ENCODE data around the gene ADGRV1. TPM values are rescaled to one million over a fixed set of nuclear protein-coding genes. Genes with fewer than 3 reads are reported as not detected.
A peak's percentile ranks its signal among the peaks of the same experiment; 100 is the strongest.

ADGRV1 gene
- polyA plus RNA-seq, 4 donors, result 2.6 to 2.9 (median 2.7) TPM; not detected in 1

DNA sequence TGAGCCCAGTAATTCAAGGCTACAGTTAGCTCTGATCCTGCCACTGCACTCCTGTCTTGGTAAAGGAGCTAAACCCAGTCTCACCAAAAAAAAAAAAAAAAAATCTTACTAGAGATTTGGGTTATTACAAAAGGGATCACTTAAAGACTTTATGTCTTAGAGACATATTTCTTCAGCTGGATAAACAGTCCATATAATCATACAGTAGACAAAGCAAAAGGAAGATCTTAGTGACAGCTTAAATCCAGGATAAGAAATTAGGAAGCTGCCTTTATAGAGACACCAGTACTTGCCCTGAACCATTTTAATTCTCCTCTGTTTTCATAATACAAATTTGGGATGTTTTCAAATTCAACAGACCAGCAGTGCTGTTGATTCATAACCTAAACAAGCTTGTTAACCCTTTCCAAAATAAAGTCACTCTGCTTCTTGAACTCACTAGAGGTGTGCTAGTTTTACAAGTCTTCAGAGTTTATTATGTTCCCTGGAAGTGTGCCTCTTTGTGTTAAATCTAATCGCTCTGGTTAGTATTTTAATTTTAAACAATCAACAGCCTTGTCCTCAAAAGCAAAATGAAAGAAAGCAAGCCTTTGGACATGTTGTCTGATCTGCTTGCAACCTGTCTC is 569.0 kb downstream of the ADGRV1 start:
- no peaks in the 10 kb centered on the region for H3K27me3 ChIP-seq (ENCODE audit: control insufficient read depth in 3 of 3, insufficient read depth in 3 of 3, low read length in 3 of 3)
- peak overlapping the region in 1 of 3 donors; percentile 77 for H3K27ac ChIP-seq (ENCODE audit: low read depth in 1 of 3, low read length in 2 of 3)
- H3K9me3 ChIP-seq (ENCODE audit: control insufficient read depth in 2 of 2, insufficient read depth in 1 of 2, low read depth in 1 of 2, low read length in 1 of 2), result peaks cover 0 to 3% of the 10 kb centered on the region in 2 donors
- no peak overlapping the region for H3K4me3 ChIP-seq (ENCODE audit: low read depth in 1 of 3, low read length in 3 of 3)
- H3K36me3 ChIP-seq (ENCODE audit: control insufficient read depth in 3 of 3, insufficient read depth in 2 of 3, low read depth in 1 of 3, low read length in 3 of 3), result no peaks in the 10 kb centered on the region
- H3K4me1 ChIP-seq (ENCODE audit: control insufficient read depth in 3 of 3, insufficient read depth in 2 of 3, low read depth in 1 of 3, low read length in 2 of 3), result peaks cover 0 to 8% (median 2%) of the 10 kb centered on the region in 3 donors
- FAIRE-seq, result no peak
- no peak for DNase-seq
- 30 to 58% (median 47%) methylated on average over 1 of the region's 1 CpG for WGBS, 3 donors

DNA sequence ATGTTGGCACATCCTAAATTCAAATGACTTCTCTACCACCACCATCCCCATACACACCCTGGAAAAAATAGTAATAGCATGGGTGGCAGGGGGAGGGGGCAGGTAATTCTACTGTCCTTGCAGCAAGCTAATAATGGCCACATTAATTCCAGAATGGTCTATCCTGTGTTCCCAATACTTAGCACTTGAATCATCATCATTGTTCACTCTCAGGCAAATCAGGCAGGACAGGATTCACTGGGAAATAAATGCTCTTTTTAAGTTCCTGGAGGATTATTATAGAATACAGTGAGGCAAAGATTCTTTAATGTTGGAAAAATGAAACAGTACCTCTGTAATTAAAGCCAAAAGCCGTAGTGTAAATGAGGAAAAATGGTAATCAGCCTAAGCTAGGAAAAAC is 570.0 kb downstream of the ADGRV1 start:
- Histone ChIP-seq H3K27ac (ENCODE audit: low read depth in 1 of 3, low read length in 2 of 3) (no peak overlapping the region), H3K4me3 (ENCODE audit: low read depth in 1 of 3, low read length in 3 of 3) (no peak overlapping the region), H3K36me3 (ENCODE audit: control insufficient read depth in 3 of 3, insufficient read depth in 2 of 3, low read depth in 1 of 3, low read length in 3 of 3) (no peaks in the 10 kb centered on the region), H3K4me1 (ENCODE audit: control insufficient read depth in 3 of 3, insufficient read depth in 2 of 3, low read depth in 1 of 3, low read length in 2 of 3) (peaks cover 0 to 8% (median 2%) of the 10 kb centered on the region in 3 donors), H3K27me3 (ENCODE audit: control insufficient read depth in 3 of 3, insufficient read depth in 3 of 3, low read length in 3 of 3) (no peaks in the 10 kb centered on the region), H3K9me3 (ENCODE audit: control insufficient read depth in 2 of 2, insufficient read depth in 1 of 2, low read depth in 1 of 2, low read length in 1 of 2) (peaks cover 0 to 3% of the 10 kb centered on the region in 2 donors)
- 79 to 88% (median 83%) methylated on average over 1 of the region's 1 CpG for WGBS, 3 donors
- FAIRE-seq (no peak), DNase-seq (no peak)

DNA sequence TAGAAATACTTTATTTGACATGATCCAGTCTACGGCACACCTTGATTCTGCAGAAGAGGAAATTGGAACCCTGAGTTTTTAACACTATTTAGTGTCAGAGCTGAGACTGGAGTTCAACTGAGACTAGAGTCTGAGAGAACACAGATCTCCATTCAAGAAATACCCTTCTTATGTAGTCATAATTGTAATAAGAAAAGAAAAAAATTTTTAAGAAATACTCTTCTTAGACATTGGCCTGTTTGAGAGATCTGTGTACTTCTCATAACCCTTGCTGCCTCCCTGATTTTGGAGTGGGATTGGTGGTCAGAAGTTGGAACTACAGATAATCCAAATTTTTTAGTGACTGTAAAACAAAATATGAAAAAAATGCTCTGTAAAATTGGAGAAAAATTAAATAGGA is 571.2 kb downstream of the ADGRV1 start:
- H3K27ac ChIP-seq (ENCODE audit: low read depth in 1 of 3, low read length in 2 of 3), result no peak overlapping the region
- DNase-seq, result no peak

DNA sequence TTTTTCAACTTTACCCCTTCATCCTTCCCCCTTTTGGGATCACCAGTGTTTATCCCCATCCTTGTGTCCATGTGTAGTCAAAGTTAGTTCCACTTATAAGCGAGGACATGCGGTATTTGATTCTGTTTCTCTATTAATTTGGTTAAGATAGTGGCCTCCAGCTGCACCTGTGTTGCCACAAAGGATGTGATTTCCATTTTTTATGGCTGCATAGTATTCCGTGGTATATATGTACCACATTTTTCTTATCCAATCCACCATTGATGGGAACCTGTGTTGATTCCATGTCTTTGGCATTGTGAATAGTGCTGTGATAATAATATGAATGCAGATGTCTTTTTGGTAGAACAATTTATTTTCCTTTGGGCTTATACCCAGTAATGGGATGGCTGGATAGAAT is 572.2 kb downstream of the ADGRV1 start:
- no peak for DNase-seq
- Histone ChIP-seq H3K9me3 (ENCODE audit: control insufficient read depth in 2 of 2, insufficient read depth in 1 of 2, low read depth in 1 of 2, low read length in 1 of 2) (peaks cover 0 to 3% of the 10 kb centered on the region in 2 donors), H3K36me3 (ENCODE audit: control insufficient read depth in 3 of 3, insufficient read depth in 2 of 3, low read depth in 1 of 3, low read length in 3 of 3) (no peaks in the 10 kb centered on the region), H3K27ac (ENCODE audit: low read depth in 1 of 3, low read length in 2 of 3) (no peak overlapping the region), H3K27me3 (ENCODE audit: control insufficient read depth in 3 of 3, insufficient read depth in 3 of 3, low read length in 3 of 3) (no peaks in the 10 kb centered on the region), H3K4me1 (ENCODE audit: control insufficient read depth in 3 of 3, insufficient read depth in 2 of 3, low read depth in 1 of 3, low read length in 2 of 3) (peaks cover 0 to 8% (median 2%) of the 10 kb centered on the region in 3 donors), H3K4me3 (ENCODE audit: low read depth in 1 of 3, low read length in 3 of 3) (no peak overlapping the region)
- FAIRE-seq, result no peak
- 94 to 95% (median 94%) methylated on average over 3 of the region's 3 CpGs for WGBS, 3 donors

More for the DNA sequence above, 571.2 kb downstream of the ADGRV1 start:
- no peaks in the 10 kb centered on the region for H3K36me3 ChIP-seq (ENCODE audit: control insufficient read depth in 3 of 3, insufficient read depth in 2 of 3, low read depth in 1 of 3, low read length in 3 of 3)
- H3K4me3 ChIP-seq (ENCODE audit: low read depth in 1 of 3, low read length in 3 of 3), result no peak overlapping the region
- peaks cover 0 to 8% (median 2%) of the 10 kb centered on the region in 3 donors for H3K4me1 ChIP-seq (ENCODE audit: control insufficient read depth in 3 of 3, insufficient read depth in 2 of 3, low read depth in 1 of 3, low read length in 2 of 3)
- WGBS, 3 donors, result 93 to 94% (median 94%) methylated on average over 1 of the region's 1 CpG
- no peaks in the 10 kb centered on the region for H3K27me3 ChIP-seq (ENCODE audit: control insufficient read depth in 3 of 3, insufficient read depth in 3 of 3, low read length in 3 of 3)
- FAIRE-seq, result no peak
- peaks cover 0 to 3% of the 10 kb centered on the region in 2 donors for H3K9me3 ChIP-seq (ENCODE audit: control insufficient read depth in 2 of 2, insufficient read depth in 1 of 2, low read depth in 1 of 2, low read length in 1 of 2)

DNA sequence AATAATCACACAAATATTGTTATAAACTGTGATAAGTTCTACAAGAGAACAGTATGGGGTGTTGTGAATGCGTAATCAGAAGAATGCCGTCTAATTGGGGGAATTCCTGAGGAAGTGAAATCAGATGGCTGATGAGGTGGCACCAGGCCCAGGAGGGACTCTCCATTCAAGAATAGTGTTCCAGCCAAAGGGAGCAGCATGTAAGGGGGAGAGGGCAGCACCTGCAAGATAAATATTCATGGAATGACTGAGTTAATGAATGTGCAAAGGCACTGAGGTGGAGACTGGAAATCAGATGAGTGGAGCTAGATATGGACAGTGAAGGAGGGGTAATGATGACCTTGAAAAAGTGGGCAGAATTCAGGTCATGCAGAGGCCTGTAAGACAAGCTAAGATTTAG is 574.0 kb downstream of the ADGRV1 start:
- peaks cover 0 to 3% of the 10 kb centered on the region in 2 donors for H3K9me3 ChIP-seq (ENCODE audit: control insufficient read depth in 2 of 2, insufficient read depth in 1 of 2, low read depth in 1 of 2, low read length in 1 of 2)
- FAIRE-seq, result no peak
- H3K4me3 ChIP-seq (ENCODE audit: low read depth in 1 of 3, low read length in 3 of 3), result no peak overlapping the region
- no peak overlapping the region for H3K27ac ChIP-seq (ENCODE audit: low read depth in 1 of 3, low read length in 2 of 3)
- DNase-seq, result no peak
- WGBS, 3 donors, result 68 to 82% (median 69%) methylated on average over 2 of the region's 2 CpGs
- H3K27me3 ChIP-seq (ENCODE audit: control insufficient read depth in 3 of 3, insufficient read depth in 3 of 3, low read length in 3 of 3), result no peaks in the 10 kb centered on the region
- no peaks in the 10 kb centered on the region for H3K36me3 ChIP-seq (ENCODE audit: control insufficient read depth in 3 of 3, insufficient read depth in 2 of 3, low read depth in 1 of 3, low read length in 3 of 3)
- H3K4me1 ChIP-seq (ENCODE audit: control insufficient read depth in 3 of 3, insufficient read depth in 2 of 3, low read depth in 1 of 3, low read length in 2 of 3), result peaks cover 0 to 3% (median 0%) of the 10 kb centered on the region in 3 donors

DNA sequence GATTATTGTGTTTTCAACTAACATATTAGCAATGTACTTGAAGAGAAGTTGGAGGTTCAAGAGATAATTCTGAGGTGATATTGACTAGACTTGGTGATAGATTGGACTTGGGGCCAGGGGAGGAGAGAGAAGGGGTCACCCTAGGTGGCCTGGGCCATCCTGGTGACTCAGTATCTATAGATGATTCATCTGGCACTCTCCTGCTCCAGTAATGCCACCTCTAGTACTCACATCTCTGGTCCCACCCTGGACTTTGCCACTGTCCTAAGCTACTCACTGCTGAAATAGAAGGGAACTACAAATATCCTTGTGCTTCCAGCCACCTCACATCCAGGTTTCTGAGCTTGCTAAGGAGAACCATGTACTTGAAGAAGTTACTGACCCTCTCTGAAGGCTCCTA is 574.6 kb downstream of the ADGRV1 start:
- no peaks in the 10 kb centered on the region for H3K27me3 ChIP-seq (ENCODE audit: control insufficient read depth in 3 of 3, insufficient read depth in 3 of 3, low read length in 3 of 3)
- H3K9me3 ChIP-seq (ENCODE audit: control insufficient read depth in 2 of 2, insufficient read depth in 1 of 2, low read depth in 1 of 2, low read length in 1 of 2), result peaks cover 0 to 3% of the 10 kb centered on the region in 2 donors
- H3K4me3 ChIP-seq (ENCODE audit: low read depth in 1 of 3, low read length in 3 of 3), result no peak overlapping the region
- no peaks in the 10 kb centered on the region for H3K36me3 ChIP-seq (ENCODE audit: control insufficient read depth in 3 of 3, insufficient read depth in 2 of 3, low read depth in 1 of 3, low read length in 3 of 3)
- DNase-seq, result peak in 1 of 2 donors; percentile 44
- no peaks in the 10 kb centered on the region for H3K4me1 ChIP-seq (ENCODE audit: control insufficient read depth in 3 of 3, insufficient read depth in 2 of 3, low read depth in 1 of 3, low read length in 2 of 3)
- FAIRE-seq, result no peak
- no peak overlapping the region for H3K27ac ChIP-seq (ENCODE audit: low read depth in 1 of 3, low read length in 2 of 3)

DNA sequence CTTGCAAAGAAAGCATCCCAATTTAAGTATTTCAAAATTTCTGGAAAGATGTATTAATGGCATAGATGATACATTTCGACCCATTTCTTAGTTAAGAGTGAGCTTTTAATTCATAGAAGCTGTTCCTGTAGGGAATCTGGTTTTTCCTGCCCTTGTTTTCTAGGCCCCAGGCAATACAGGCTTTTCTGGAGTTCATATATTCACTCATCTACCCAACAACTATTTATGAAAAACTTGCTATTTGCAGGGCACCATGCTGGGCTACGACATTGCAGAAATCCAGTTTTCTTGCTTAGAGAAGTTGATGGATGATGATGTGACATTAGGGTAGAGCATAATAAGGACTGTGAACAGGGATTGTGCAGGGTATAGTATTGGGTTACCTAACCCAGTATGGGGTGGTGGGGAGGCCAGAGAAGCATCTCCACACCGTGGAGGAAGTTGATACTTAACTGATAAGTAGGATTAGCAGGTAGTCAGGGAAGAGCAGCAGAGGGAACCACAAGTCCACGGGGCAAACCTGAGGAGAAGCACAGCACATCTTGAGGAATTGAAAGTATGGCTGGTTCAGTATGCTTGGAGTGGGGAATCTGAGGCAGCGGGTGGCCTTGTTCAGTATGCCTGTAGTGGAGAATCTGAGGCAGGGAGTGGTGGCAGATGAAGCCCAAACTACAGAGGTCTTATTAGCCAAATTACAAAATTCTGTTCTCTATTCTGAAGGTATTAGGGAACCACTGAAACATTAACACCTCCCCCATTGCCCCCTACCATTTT is 577.1 kb downstream of the ADGRV1 start:
- WGBS, 3 donors, result 79 to 81% (median 80%) methylated on average over 5 of the region's 5 CpGs
- Histone ChIP-seq H3K27me3 (ENCODE audit: control insufficient read depth in 3 of 3, insufficient read depth in 3 of 3, low read length in 3 of 3) (no peaks in the 10 kb centered on the region), H3K9me3 (ENCODE audit: control insufficient read depth in 2 of 2, insufficient read depth in 1 of 2, low read depth in 1 of 2, low read length in 1 of 2) (peaks cover 0 to 2% of the 10 kb centered on the region in 2 donors), H3K36me3 (ENCODE audit: control insufficient read depth in 3 of 3, insufficient read depth in 2 of 3, low read depth in 1 of 3, low read length in 3 of 3) (no peaks in the 10 kb centered on the region), H3K4me1 (ENCODE audit: control insufficient read depth in 3 of 3, insufficient read depth in 2 of 3, low read depth in 1 of 3, low read length in 2 of 3) (no peaks in the 10 kb centered on the region), H3K4me3 (ENCODE audit: low read depth in 1 of 3, low read length in 3 of 3) (no peak overlapping the region), H3K27ac (ENCODE audit: low read depth in 1 of 3, low read length in 2 of 3) (no peak overlapping the region)
- FAIRE-seq (no peak), DNase-seq (no peak)

DNA sequence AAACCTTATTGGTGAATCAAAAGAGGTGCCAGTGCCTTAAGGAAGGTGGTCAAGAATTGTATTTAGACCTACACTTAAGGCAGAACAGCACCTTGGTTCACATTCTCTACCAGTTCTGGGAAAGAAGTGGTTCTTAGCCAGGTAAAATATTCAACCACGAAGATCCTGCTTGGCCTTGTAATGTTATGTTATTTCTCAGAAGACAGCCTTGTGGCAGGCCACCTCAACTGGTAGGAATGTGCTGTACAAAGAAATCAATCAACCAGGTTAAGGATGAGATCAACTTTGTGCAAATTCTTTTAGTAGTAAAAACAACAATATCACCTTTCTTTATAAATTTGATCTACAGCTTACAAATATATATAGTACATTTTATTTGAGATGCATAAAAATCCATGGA is 577.7 kb downstream of the ADGRV1 start:
- no peaks in the 10 kb centered on the region for H3K9me3 ChIP-seq (ENCODE audit: control insufficient read depth in 2 of 2, insufficient read depth in 1 of 2, low read depth in 1 of 2, low read length in 1 of 2)
- DNase-seq, result no peak
- no peaks in the 10 kb centered on the region for H3K4me1 ChIP-seq (ENCODE audit: control insufficient read depth in 3 of 3, insufficient read depth in 2 of 3, low read depth in 1 of 3, low read length in 2 of 3)
- no peaks in the 10 kb centered on the region for H3K27me3 ChIP-seq (ENCODE audit: control insufficient read depth in 3 of 3, insufficient read depth in 3 of 3, low read length in 3 of 3)
- WGBS, 3 donors, result 58 to 73% (median 68%) methylated on average over 1 of the region's 1 CpG
- H3K4me3 ChIP-seq (ENCODE audit: low read depth in 1 of 3, low read length in 3 of 3), result no peak overlapping the region
- FAIRE-seq, result no peak
- H3K36me3 ChIP-seq (ENCODE audit: control insufficient read depth in 3 of 3, insufficient read depth in 2 of 3, low read depth in 1 of 3, low read length in 3 of 3), result no peaks in the 10 kb centered on the region
- no peak overlapping the region for H3K27ac ChIP-seq (ENCODE audit: low read depth in 1 of 3, low read length in 2 of 3)
